HG03066 (cell line): ENCODE results near the gene PRKCA.
"Not testable (repeated sequence)": the region's sequence is repeated elsewhere in the genome, so short reads cannot be mapped to it uniquely, and the experiment has no call there.

Experiments
- ATAC-seq: cut with Tn5 transposase; IDR thresholded peaks from one replicate; pipeline ENCODE4 v1.9.1; 2021; ENCODE audit warnings: low read depth; ENCODE audit not compliant: unreplicated experiment

PRKCA gene

DNA sequence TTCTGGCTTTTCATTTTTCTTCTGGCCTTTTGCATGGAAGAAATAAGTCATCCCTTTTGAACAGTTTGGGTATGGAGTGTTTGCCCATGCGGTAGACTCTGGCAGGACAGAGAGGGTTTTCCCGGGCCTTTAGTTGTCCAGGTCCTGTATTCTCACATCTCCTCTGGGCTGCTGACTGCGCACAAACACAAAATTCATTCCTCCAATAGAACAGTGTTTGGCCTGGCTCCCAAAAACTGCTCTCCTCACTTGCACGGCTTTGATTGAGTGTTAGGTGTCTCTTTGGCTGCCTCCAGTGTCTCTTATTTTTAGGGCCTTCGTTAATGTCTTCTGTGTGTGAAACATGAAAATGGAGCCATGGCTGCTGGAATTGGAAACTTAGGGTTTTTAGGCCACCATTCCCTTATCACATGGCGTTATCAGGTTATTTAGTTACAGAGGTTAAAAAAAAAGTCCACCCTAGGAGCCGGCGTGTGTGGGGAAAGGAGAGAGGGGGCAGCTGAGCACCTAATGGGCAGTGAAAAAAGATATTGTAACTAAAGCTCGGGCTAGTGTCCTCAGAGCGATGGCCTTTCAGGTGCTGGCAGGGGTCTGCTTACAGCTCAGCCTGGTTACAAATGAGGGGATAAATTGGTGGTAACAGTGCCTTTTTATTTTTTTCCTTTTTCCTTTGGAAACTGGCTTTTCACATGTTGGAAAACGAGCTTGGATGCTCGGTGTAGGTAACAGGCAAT is 47.3 kb downstream of the PRKCA start:
- no peak for ATAC-seq

DNA sequence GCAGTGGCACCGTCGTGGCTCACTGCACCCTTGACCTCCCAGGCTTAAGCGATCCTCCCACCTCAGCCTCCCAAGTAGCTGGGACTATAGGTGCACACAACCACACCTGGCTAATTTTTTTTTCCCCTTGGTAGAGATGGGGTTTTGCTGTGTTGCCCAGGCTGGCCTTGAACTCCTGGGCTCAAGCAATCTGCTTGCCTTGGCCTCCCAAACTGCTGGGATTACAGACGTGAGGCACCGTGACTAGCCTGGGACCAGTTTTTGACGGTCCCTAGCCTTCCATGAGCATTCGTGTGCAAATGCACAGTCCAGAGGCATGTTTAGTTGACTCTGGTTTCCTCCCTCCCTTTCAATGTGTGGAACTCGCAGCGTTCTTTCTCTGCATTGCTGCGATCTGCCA is 48.2 kb downstream of the PRKCA start:
- not testable (repeated sequence) for ATAC-seq

DNA sequence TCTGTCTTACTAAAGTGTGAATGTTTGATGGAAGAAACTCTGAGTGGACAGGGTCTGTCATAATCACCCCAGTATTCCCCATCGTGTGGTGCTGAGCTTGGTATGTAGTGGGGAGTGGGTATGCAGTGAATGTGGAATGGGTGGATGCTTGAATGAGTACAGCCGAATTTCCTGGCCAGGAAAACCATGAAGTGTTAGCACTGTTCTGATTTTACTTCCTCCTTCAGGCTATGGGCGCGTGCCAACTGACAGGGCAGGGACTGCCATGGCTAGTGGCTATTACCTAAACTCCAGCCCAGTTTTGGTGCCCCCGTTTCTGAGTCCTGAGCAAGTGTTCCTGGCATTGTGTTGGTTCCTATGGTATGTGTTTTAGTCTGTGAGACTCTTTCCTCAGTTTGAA is 48.6 kb downstream of the PRKCA start:
- ATAC-seq, result no peak

DNA sequence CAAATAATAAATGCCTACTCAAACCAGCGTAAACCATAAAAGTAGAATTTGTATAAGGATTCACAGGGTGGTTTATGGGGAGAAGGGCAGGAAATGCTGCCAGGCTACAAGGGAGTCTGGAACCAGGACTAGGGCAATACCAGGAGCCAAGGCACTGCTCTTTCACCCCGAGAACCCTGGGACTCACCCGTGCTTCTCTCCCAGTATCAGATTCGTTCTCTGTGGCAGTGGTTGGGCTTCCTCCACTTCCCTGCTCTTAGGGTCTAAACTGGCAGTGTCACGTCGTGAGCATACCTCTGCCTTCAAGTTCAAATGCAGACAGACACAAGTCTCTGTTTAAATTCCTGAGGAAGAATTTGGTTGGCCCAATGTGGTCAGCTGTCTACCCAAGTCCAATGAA is 49.3 kb downstream of the PRKCA start:
- no peak for ATAC-seq

DNA sequence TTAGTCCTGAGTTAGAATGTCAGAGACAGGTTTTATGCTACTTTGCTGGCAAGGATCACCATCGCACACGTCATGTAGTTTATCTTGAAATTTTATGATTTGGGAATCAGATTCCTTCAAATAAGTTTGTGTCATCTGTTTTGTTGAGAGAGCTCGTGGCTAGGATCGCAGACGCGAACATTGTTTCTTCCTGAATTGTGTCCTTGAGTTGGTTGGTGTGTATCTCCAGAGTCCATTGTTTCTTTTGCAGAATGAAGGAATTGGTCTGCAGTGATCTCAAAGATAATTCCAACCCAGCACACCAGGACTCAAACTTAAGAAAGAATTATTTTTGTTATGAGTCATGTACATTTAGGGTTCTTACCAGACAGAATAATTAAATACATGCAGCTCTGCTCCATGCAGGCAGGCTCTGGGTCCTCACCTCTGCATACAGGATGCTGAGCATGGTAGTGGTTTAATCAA is 51.6 kb downstream of the PRKCA start:
- no peak for ATAC-seq

DNA sequence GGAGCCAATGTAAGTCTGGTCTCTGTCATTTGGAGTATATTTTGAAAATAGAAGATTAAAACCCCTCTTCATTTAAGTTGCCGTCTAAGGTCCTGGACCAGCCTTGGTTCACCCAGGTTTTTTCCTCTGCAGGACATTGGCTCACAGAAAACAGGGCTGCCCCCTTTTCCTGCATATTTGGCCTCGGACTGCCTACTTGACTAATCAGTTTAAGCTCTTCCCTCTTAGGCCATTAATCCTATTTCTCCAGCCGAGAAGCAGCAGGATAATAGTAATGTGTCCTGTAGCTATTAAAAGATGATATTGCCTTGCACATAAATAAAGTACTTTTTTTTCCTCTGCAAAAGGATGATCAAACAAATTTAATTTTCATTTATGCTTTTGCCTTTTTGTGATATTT is 52.1 kb downstream of the PRKCA start:
- no peak for ATAC-seq

DNA sequence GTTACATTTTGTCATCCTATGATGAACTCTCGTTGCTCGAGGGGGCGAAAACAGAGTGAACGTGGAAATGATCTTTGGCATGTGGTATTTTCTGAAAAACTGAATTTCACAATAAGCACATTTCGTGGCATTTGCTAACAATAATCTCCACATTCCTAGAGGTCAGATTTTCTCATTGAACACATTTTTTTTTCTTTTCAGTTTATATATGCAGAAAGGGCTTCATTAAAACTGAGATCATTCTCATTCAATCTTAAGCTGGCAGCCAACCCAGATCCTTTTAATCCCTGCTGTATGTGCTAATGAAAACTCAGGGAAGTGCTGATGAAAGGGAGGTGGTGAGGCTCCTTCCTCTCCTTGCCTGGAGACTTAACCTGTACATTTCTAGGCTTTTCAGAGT is 52.6 kb downstream of the PRKCA start:
- ATAC-seq, result no peak

DNA sequence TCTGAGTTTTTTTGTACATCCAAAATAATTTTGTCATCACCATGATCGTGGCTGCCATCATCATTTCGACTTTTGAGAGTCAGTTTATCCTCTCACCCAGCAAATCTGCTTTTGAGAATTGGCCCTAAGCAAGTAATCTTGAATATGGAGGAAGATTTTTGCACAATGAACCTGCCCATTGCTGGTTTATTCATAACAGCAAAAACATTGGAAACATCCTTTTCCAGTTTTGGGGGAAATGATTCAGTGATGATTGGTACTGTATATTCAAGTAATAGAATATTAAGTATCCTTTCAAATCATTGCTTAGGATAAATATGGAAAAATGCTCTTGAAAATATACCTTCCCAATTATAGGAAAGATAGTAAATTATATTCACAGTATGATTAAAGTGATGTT is 53.1 kb downstream of the PRKCA start:
- ATAC-seq, result no peak

DNA sequence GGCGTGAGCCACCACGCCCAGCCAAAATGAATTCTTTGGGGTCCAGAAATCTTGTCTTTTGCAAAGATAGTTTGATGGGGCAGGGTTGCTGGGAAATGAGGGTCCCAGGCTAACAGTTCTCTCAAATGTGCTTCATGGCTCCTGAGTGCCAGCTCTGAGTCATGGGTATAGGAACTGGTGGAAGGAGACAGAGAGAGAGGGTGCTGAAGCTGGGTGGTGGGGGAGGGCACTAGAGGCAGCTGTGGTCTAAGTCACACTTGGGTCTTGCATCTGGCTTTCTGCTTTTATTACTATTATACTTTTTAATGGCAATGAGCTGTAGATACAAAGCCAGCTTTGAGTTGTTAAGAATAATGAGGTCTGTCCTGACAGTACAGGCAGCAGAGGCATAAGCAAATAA is 54.6 kb downstream of the PRKCA start:
- ATAC-seq, result no peak

DNA sequence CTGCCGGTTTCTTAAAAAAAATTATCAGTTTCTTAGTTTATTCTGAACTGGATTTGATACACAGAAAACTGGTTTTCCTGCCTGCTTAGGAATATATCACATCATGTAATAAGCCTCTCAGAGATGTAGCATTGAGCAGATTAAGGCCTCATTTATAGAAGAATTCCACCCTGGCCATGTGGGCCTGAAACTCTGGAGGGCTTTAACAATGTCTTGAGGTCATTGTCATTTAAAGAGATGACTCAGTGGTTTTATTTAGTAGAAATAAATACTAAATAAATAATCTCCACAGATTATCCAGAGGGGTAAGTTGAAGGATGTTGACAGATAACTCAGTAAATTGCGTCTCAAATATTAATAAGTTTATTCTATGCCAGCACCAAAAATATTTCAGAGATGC is 56.9 kb downstream of the PRKCA start:
- no peak for ATAC-seq

DNA sequence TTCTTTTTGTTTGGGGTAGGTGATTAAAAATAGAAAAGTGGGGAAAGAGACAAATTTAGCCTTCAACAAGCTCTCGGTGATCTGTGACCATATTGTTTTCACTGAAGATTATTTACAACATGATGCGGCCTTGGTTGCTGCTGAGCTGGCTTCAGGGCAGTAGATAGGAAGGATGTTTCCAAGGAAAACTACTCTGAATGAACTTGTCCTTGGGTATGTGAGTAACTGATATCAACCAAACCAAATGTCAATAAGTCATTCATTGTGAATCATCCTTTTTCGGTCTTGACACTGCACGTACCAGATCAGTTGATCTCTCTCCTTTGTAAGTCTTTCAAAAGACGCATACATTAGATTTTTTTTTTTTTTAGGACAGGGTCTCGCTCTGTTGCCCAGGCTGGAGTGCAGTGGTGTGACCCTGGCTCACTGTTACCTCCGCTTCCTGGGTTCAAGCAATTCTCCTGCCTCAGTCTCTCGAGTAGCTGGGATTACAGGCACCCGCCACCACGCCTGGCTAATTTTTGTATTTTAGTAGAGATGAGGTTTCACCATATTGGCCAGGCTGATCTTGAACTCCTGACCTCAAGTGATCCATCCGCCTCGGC is 58.6 kb downstream of the PRKCA start:
- not testable (repeated sequence) for ATAC-seq

DNA sequence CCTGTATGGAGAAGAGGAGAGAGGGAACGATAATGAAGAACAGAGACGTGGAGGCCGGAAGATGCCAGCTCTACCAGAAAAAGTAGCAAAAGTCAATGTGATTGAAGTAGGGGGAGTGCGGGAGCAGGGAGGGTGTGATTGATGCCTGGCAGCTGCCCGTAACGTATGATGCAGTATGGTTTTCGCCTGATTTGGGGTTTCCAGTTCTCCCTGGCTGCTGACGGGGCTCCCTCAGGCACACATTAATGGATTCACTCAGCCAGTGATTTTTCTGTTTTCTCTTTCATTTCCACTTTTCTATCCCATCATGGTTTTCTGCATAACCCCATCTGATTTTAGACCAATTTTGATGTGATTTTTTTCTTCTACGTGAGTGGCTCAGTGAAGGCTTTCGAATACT is 62.1 kb downstream of the PRKCA start:
- no peak for ATAC-seq

DNA sequence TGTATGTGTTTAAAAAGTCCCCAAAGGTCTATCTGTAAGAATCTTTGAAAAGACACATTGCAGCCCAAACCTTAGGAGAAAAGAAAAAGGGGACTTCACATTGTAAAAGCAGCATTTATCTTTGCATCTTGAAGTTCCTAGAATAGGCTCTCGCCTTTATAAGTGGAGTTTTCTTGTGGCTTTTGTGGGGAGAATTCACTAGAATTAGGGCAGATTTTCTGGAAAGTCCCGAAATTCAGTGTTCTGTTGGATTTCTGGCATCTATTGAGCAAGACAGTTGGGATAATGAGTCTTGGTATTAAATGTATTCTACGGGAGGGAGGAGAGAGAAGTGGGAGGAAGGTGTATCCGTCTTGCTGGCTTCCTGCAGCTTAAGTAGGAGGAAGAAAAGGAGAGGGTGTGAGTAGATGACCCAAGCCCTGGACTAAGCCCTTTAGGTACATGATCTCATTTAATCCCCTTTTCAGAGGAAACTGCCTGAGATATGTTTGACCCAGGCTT is 62.6 kb downstream of the PRKCA start:
- ATAC-seq, result no peak

DNA sequence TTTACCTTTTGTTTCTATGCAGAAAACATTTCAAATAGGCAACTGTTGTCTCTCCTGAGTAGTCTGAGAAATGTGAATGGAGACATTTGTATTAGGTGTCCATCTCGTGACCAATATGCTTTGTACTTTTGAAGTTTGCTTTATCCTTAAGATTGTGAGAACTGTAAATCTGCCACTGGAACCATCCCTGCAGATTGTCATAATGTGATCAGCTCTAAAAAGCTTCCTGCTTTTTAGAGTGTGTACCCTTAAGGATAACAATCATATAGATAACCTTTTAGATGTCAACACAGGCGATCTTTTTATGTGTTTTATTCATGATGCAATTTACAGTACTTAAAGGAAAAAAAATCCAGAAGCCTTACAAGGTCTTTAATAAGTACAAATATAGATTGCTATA is 63.5 kb downstream of the PRKCA start:
- ATAC-seq, result no peak

DNA sequence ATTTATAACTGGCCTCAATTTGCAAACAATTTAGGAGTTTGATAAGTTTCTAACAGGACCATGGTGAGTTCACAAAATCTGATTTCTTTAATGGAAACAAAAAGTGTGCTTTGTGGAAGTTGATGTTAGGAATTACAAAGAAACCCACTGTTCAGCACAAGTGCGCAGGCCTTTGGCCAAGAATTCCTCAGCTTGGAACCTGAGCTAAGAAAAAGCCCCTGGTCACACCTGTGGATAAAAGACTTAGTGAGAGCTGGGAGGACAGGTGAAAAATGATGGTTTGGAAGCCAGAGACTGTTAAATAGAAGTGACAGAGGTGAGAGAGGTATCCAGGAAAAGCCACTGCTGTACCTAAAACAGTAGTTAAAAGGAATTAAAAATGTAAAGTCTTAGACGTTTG is 64.7 kb downstream of the PRKCA start:
- no peak for ATAC-seq

DNA sequence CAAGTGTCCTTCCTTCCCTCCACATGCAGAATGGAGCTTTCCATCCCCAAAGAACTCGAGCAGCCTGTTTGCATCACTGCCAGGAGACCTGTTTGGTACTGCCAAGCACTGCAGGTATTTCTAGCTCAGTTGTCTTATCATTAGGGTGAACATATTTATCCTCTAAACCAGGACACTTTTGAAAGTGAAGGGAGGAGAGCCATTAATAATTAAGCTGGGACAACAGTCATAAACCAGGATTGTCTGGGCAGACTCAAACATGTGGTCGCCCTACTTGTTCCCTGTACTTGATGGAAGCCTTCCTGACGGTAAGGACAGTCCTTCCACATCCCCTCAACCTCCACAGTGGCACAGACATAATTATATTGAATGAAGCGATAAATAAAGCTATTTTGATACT is 67.4 kb downstream of the PRKCA start:
- ATAC-seq, result no peak

DNA sequence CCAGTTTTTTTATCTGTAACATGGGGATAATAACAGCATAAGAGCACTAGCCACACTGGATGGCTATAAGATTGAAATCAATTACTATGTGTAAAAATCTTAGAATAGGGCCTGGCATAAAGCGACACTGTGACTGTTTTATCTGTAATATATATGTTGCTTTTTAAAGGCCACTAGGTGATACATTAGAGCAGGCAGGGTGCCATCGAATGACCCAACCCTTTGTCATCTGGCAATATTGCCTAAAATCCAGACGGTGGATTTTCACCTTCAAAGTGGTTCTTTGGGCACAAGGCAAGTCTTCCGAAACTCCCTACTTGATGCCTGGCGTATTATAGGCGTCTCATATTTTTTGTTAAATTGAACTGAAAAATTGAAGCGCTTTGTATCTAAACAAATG is 69.1 kb downstream of the PRKCA start:
- ATAC-seq, result no peak

DNA sequence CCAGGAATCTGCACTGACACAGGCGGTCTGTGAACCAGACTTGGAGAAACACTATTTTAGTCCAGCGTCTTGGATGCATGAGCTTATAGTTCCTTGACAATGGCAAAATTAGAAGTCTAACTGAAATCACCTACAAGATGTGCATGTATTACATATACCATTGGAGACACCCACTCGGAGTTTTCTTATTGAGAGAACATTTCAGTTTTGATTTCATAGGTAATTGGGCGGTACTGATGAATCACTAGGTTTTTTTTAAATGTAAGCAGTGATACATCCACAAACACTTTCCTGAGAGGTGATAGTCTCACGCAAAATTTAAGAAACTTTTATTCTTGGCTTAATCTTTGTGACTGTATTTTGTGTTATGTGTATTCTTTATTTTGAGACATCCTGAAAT is 69.8 kb downstream of the PRKCA start:
- ATAC-seq, result no peak

DNA sequence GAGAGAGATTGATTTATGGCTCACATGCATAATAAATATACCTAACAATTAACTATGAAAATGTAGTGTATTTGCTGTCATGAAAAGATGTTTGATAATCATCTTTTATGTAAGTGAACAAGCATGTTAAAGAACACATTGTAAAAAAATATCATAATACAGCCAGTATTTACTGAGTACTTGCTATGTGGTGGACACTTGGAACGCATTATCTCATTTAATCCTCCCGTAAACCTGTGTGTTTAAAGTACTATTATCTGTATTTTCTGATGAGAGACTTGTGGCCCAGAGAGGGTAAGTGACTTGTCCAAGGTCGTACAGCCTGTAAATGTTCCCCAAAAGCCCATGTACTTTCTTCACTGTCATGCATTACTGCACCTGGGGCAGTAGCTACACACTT is 70.7 kb downstream of the PRKCA start:
- ATAC-seq, result no peak

DNA sequence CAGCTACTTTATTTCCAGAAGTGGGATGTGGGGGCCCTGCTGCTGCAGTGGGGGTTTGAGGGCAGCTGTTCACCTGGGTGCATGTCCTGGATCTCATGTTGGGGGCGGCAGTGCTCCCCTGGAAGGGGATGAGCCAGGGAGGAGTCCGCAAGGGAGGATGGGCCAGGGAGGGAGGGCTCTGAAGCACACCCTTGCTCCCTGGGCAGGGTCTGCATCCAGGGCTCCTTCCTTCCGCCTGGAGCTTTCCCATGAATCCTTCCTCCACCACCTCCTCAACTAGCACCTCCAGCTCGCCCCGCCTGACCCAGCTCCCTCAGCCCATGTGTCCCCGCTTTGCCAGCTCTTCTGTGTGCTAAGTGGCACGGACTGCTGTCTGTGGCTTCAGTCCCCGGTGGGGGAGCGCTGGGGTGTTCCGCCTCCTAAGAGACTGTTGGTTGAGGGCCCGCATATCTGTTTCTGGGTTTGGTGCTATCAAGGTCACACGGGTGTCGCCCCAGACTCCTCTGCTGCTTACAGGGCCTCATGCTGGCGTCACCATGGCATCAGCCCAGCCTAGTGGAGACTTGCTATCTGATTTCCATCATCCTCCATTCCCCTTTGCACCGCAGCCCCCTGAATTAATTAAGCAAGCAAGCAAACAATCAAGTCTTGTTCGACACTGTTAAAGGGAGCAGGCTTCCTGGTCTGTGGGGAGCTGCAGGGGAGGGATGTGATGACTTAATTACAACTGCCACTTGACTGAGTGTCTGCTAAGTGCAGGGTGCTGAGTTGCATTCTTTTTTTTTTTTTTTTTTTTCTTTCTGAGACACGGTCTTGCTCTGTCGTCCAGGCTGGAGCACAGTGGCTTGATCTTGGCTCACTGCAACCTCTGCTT is 71.8 kb downstream of the PRKCA start:
- ATAC-seq, result no peak

DNA sequence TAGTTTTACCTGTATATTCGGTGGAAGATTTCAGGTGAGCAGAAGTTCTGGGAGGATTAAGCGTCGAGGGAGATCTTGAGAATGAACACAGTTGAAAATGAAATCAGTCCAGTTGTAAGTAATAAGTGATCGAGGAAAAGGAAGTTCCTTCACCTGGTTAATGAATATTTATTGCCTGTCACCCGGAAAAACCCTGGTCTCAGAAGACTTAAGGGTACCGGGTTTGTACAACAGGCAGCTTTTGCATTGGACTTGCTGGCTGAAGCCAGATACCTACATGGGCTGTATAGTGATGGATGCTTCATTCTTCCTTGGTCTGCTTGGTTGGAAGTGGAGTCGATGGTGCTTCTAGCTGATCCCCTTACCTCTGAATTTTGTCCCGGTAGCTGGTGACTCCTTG is 72.7 kb downstream of the PRKCA start:
- ATAC-seq, result no peak
